NT2/D1 (cell line): ENCODE results near the gene ZNF771.

ENCODE experiments used
- SUZ12 ChIP-seq: IDR thresholded peaks from 2 replicates; pipeline ENCODE4 v1.6.1; 2011; ENCODE audit not compliant: insufficient read length, insufficient read depth; ENCODE audit errors: extremely low read depth
- YY1 ChIP-seq: IDR thresholded peaks from 2 replicates; pipeline ENCODE4 v1.6.1; 2011; ENCODE audit not compliant: insufficient read length, insufficient read depth

GRCh38 chr16:30437511-30438046, 30.2 kb downstream of the ZNF771 start:
- TF ChIP-seq YY1 (no peak), SUZ12 (no peak)
